ENCODE measurements around the gene DEF6. TPM values are rescaled to one million over a fixed set of nuclear protein-coding genes. Genes with fewer than 3 reads are reported as not detected.
"Not testable (repeated sequence)": the region's sequence is repeated elsewhere in the genome, so short reads cannot be mapped to it uniquely, and the experiment has no call there.

DEF6 gene
- total RNA-seq, 1 donor from 2014 or later, result 5.2 TPM

DNA sequence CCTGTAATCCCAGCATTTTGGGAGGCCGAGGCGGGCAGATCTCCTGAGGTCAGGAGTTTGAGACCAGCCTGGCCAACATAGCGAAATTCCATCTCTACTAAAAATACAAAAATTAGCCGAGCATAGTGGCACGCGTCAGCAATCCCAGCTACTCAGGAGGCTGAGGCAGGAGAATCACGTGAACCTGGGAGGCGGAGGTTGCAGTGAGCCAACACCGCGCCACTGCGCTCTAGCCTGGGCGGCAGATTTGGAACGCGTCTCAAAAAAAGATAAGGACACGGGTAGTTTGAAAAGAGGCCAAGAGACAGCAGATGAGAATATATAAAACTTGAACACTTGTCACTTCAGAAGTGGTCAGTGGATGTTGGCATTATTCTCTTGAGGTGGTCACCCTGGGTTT is 9.5 kb downstream of the DEF6 start:
- H3K36me3 ChIP-seq (ENCODE audit: control insufficient read depth in 3 of 3, insufficient read depth in 3 of 3, low read length in 3 of 3); H3K9ac ChIP-seq (ENCODE audit: low read depth in 1 of 3, low read length in 3 of 3); H3K9me3 ChIP-seq (ENCODE audit: control insufficient read depth in 3 of 3, low read length in 3 of 3); H3K27me3 ChIP-seq (ENCODE audit: control insufficient read depth in 3 of 3, insufficient read depth in 3 of 3, low read length in 3 of 3); H3K4me3 ChIP-seq (ENCODE audit: low read length in 3 of 3); H3K4me1 ChIP-seq (ENCODE audit: control insufficient read depth in 3 of 3, insufficient read depth in 3 of 3, low read length in 3 of 3); H3K27ac ChIP-seq (ENCODE audit: low read depth, low read length): not testable (repeated sequence)

DNA sequence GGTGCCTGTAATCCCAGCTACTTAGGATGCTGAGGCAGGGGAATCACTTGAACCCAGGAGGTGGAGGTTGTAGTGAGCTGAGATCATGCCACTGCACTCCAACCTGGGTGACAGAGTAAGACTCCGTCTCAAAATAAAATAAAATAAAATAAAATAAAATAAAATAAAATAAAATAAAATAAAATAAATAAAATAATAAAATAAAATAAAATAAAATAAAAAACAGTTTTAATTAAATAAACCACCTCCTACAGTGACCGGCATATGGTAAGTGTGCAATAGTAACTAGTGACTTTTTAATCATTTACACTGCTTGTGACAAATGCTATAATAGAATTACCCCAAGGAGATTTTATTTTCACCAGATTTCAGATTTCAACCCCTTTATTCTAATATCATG is 10.9 kb downstream of the DEF6 start:
- not testable (repeated sequence) for H3K27ac ChIP-seq (ENCODE audit: low read depth, low read length); H3K9ac ChIP-seq (ENCODE audit: low read depth in 1 of 3, low read length in 3 of 3); H3K4me1 ChIP-seq (ENCODE audit: control insufficient read depth in 3 of 3, insufficient read depth in 3 of 3, low read length in 3 of 3); H3K27me3 ChIP-seq (ENCODE audit: control insufficient read depth in 3 of 3, insufficient read depth in 3 of 3, low read length in 3 of 3); H3K4me3 ChIP-seq (ENCODE audit: low read length in 3 of 3); H3K36me3 ChIP-seq (ENCODE audit: control insufficient read depth in 3 of 3, insufficient read depth in 3 of 3, low read length in 3 of 3); H3K9me3 ChIP-seq (ENCODE audit: control insufficient read depth in 3 of 3, low read length in 3 of 3)

DNA sequence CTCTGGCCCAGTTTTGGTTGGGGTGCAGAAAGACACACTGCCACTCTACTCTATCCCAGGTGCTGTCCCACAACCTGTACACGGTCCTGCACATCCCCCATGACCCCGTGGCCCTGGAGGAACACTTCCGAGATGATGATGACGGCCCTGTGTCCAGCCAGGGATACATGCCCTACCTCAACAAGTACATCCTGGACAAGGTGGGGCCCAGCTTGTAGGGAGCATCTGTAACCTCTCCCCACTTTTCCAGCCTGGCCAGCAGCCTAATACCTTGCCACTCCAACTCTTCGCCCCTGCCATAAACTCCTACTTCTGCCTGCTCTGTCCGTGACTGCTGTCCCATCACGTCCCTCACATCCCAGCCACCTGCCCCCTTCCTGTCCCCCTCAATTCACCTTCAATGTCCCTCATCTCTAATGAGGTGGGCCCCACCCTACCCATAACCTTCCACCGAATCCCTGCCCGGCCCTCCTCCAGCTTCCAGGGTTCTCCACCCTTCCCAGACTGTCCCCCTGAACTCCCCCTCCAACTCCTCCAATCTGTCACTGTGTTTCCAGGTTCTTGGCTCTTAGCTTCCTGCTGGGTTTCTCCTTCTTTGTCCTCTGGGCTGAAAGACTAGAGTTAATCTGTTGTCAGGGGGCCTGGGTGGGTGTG is 12.1 kb downstream of the DEF6 start:
- peaks cover 0 to 2% (median 0%) of the 10 kb centered on the region in 3 donors for H3K4me1 ChIP-seq (ENCODE audit: control insufficient read depth in 3 of 3, insufficient read depth in 3 of 3, low read length in 3 of 3)
- peaks cover 0 to 8% (median 0%) of the 10 kb centered on the region in 3 donors for H3K27me3 ChIP-seq (ENCODE audit: control insufficient read depth in 3 of 3, insufficient read depth in 3 of 3, low read length in 3 of 3)
- no peak overlapping the region for H3K4me3 ChIP-seq (ENCODE audit: low read length in 3 of 3)
- H3K36me3 ChIP-seq (ENCODE audit: control insufficient read depth in 3 of 3, insufficient read depth in 3 of 3, low read length in 3 of 3), result no peaks in the 10 kb centered on the region
- no peak overlapping the region for H3K9ac ChIP-seq (ENCODE audit: low read depth in 1 of 3, low read length in 3 of 3)
- no peak overlapping the region for H3K27ac ChIP-seq (ENCODE audit: low read depth, low read length)
- no peaks in the 10 kb centered on the region for H3K9me3 ChIP-seq (ENCODE audit: control insufficient read depth in 3 of 3, low read length in 3 of 3)

DNA sequence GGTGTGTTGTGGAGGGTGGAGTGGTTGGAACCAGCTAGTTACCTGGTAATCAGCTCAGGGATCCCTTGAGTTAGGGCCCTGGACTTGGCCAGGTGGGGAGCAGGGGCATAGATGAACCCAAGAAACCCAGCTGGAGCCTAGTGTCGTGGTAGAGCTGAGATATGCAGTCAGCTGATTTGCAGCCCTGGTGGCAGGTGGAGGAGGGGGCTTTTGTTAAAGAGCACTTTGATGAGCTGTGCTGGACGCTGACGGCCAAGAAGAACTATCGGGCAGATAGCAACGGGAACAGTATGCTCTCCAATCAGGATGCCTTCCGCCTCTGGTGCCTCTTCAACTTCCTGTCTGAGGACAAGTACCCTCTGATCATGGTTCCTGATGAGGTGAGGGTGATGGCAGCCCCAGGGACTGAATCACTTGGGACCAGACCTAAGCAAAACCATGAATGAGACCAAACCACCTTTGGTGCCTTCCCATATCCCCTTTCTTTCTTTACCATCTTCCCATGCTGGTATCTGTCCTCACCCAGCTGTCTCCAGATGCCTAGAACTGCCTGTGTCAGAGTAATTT is 12.7 kb downstream of the DEF6 start:
- no peak overlapping the region for H3K27ac ChIP-seq (ENCODE audit: low read depth, low read length)

DNA sequence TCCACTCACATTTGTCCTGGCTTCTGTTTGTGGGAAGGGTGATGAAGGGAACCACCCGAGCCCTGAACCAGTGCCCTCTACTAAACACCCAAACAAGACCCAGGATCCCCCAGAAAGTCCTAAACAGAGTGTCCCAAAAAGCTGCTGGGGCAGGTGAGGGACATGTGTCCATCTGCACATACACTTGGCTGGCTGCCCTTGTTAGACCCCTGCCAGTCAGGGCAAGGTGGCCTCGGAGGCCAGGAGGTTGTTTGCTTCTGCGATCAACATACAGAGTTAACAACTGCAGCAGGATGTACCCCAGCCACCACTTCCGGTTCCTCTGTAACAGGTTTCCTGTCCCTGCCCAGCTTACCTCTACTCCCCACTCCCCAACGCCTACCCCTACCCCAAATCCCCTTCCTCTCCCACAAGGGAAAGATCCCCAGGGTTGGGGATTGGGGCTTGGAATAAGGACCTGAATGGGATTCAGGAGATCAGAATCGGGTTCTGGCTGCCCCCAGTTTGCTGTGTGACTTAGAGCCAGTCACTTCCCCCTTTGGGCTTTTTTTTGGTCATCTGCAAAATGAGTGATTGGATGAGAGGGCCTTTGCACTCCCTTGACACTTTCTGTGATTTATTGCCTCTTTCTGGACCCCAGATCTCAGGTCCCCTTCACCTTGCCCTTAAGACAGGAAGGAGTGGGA is 13.9 kb downstream of the DEF6 start:
- Histone ChIP-seq H3K4me1 (ENCODE audit: control insufficient read depth in 3 of 3, insufficient read depth in 3 of 3, low read length in 3 of 3) (peaks cover 0 to 2% (median 0%) of the 10 kb centered on the region in 3 donors), H3K9me3 (ENCODE audit: control insufficient read depth in 3 of 3, low read length in 3 of 3) (no peaks in the 10 kb centered on the region), H3K9ac (ENCODE audit: low read depth in 1 of 3, low read length in 3 of 3) (no peak overlapping the region), H3K4me3 (ENCODE audit: low read length in 3 of 3) (no peak overlapping the region), H3K27ac (ENCODE audit: low read depth, low read length) (no peak overlapping the region), H3K27me3 (ENCODE audit: control insufficient read depth in 3 of 3, insufficient read depth in 3 of 3, low read length in 3 of 3) (peaks cover 0 to 8% (median 0%) of the 10 kb centered on the region in 3 donors), H3K36me3 (ENCODE audit: control insufficient read depth in 3 of 3, insufficient read depth in 3 of 3, low read length in 3 of 3) (no peaks in the 10 kb centered on the region)

More for the DNA sequence above, 12.7 kb downstream of the DEF6 start:
- no peaks in the 10 kb centered on the region for H3K9me3 ChIP-seq (ENCODE audit: control insufficient read depth in 3 of 3, low read length in 3 of 3)
- no peaks in the 10 kb centered on the region for H3K36me3 ChIP-seq (ENCODE audit: control insufficient read depth in 3 of 3, insufficient read depth in 3 of 3, low read length in 3 of 3)
- no peak overlapping the region for H3K9ac ChIP-seq (ENCODE audit: low read depth in 1 of 3, low read length in 3 of 3)
- no peak overlapping the region for H3K4me3 ChIP-seq (ENCODE audit: low read length in 3 of 3)
- H3K4me1 ChIP-seq (ENCODE audit: control insufficient read depth in 3 of 3, insufficient read depth in 3 of 3, low read length in 3 of 3), result peaks cover 0 to 2% (median 0%) of the 10 kb centered on the region in 3 donors
- peaks cover 0 to 8% (median 0%) of the 10 kb centered on the region in 3 donors for H3K27me3 ChIP-seq (ENCODE audit: control insufficient read depth in 3 of 3, insufficient read depth in 3 of 3, low read length in 3 of 3)

DNA sequence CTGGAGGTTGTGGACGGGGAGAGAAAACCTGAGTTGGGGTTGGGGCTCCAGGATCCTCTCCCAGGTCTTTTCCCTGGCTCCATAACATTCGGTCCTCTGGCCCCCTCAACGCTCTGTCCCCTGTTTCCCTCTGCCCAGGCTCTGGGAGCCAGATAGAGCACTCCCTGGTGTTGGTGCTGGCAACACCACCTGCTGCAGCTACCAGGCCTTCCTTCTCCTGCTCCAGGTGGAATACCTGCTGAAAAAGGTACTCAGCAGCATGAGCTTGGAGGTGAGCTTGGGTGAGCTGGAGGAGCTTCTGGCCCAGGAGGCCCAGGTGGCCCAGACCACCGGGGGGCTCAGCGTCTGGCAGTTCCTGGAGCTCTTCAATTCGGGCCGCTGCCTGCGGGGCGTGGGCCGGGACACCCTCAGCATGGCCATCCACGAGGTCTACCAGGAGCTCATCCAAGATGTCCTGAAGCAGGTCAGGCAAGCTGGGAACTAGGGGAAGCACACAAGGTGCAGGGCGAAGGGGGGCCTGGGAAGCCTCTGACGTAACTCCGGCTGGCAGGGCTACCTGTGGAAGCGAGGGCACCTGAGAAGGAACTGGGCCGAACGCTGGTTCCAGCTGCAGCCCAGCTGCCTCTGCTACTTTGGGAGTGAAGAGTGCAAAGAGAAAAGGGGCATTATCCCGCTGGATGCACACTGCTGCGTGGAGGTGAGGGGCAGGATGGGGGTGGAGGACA is 14.6 kb downstream of the DEF6 start:
- no peak overlapping the region for H3K27ac ChIP-seq (ENCODE audit: low read depth, low read length)
- peaks cover 0 to 2% (median 0%) of the 10 kb centered on the region in 3 donors for H3K4me1 ChIP-seq (ENCODE audit: control insufficient read depth in 3 of 3, insufficient read depth in 3 of 3, low read length in 3 of 3)

DNA sequence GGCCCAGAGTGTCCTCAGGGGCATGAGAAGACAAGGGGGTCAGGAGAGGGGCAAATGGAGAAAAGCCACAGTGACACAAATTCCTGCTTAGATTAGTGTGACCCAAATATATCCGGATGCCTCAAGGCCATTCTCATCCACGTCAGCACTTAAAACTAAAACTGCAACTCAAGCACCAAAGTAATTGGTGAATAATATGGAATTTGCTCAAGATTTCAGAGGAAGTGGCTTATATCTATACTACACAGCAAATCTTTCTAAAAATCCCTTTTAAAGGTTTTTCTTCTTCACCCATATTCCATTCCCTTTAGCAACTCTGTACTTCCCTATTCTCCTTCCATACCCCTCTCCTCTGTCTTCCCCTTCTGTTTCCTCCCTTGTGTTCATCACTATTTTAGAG is 15.2 kb downstream of the DEF6 start:
- Histone ChIP-seq H3K36me3 (ENCODE audit: control insufficient read depth in 3 of 3, insufficient read depth in 3 of 3, low read length in 3 of 3) (no peaks in the 10 kb centered on the region), H3K27ac (ENCODE audit: low read depth, low read length) (no peak overlapping the region), H3K9ac (ENCODE audit: low read depth in 1 of 3, low read length in 3 of 3) (no peak overlapping the region), H3K4me1 (ENCODE audit: control insufficient read depth in 3 of 3, insufficient read depth in 3 of 3, low read length in 3 of 3) (peaks cover 4 to 6% (median 6%) of the 10 kb centered on the region in 3 donors), H3K4me3 (ENCODE audit: low read length in 3 of 3) (no peak overlapping the region), H3K9me3 (ENCODE audit: control insufficient read depth in 3 of 3, low read length in 3 of 3) (no peaks in the 10 kb centered on the region), H3K27me3 (ENCODE audit: control insufficient read depth in 3 of 3, insufficient read depth in 3 of 3, low read length in 3 of 3) (peaks cover 0 to 8% (median 0%) of the 10 kb centered on the region in 3 donors)

More for the DNA sequence above, 14.6 kb downstream of the DEF6 start:
- Histone ChIP-seq H3K27me3 (ENCODE audit: control insufficient read depth in 3 of 3, insufficient read depth in 3 of 3, low read length in 3 of 3) (peaks cover 0 to 8% (median 0%) of the 10 kb centered on the region in 3 donors), H3K9ac (ENCODE audit: low read depth in 1 of 3, low read length in 3 of 3) (no peak overlapping the region), H3K4me3 (ENCODE audit: low read length in 3 of 3) (no peak overlapping the region), H3K36me3 (ENCODE audit: control insufficient read depth in 3 of 3, insufficient read depth in 3 of 3, low read length in 3 of 3) (no peaks in the 10 kb centered on the region), H3K9me3 (ENCODE audit: control insufficient read depth in 3 of 3, low read length in 3 of 3) (no peaks in the 10 kb centered on the region)

DNA sequence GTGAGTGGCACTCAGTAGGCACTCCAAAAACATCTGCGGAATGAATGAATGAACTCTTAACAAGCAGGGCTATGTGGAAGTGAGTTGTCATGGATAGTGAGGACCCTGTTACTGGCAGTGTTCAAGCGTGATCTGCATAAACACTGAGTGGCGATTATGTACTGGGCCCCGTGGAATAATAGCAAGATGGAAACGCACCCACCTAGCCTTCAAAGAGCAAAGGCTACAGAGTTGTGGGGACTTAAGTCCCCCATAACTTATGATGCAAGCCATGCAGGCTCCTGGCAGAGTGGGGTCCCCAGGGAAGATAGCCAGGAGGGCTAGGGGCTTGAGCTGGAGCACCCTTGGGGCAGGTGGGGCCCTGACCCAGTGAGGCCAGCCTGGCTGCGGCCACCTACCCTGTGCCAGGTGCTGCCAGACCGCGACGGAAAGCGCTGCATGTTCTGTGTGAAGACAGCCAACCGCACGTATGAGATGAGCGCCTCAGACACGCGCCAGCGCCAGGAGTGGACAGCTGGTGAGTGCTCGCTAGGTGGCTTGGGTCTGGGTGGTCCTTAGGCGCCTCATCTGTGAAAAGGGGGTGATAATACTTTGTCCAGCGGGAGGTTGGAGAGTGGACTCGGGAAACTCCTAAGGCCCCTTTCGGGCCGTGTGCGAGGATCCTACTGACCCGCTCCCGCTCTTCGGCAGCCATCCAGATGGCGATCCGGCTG is 20.0 kb downstream of the DEF6 start:
- Histone ChIP-seq H3K27me3 (ENCODE audit: control insufficient read depth in 3 of 3, insufficient read depth in 3 of 3, low read length in 3 of 3) (no peaks in the 10 kb centered on the region), H3K4me3 (ENCODE audit: low read length in 3 of 3) (peak overlapping the region; percentile 67 to 79 (median 78)), H3K9ac (ENCODE audit: low read depth in 1 of 3, low read length in 3 of 3) (peak overlapping the region; percentile 73 to 84 (median 76)), H3K27ac (ENCODE audit: low read depth, low read length) (no peak overlapping the region), H3K9me3 (ENCODE audit: control insufficient read depth in 3 of 3, low read length in 3 of 3) (no peaks in the 10 kb centered on the region), H3K4me1 (ENCODE audit: control insufficient read depth in 3 of 3, insufficient read depth in 3 of 3, low read length in 3 of 3) (peaks cover 13 to 15% (median 13%) of the 10 kb centered on the region in 3 donors), H3K36me3 (ENCODE audit: control insufficient read depth in 3 of 3, insufficient read depth in 3 of 3, low read length in 3 of 3) (no peaks in the 10 kb centered on the region)
